Heart left ventricle (tissue), 13 donors: ENCODE data around the gene NANS.

Source experiments
- CTCF ChIP-seq, 12 donors: fragments of 200-600 bp; sonication (generic) in 4 of 12; IDR thresholded peaks; one replicate each; pipeline versions ENCODE4 v1.5.0 to v1.8.0; 2018 to 2022; ENCODE audit warnings: antibody characterized with exemption in 12 of 12, mild to moderate bottlenecking in 5 of 12
- POLR2A ChIP-seq, 2 donors: fragments of 450-650 bp; IDR thresholded peaks; one replicate each; pipeline ENCODE4 v1.6.1; 2017; ENCODE audit warnings: antibody characterized with exemption in 2 of 2, mild to moderate bottlenecking in 2 of 2, moderate library complexity in 2 of 2
- donor health status: ischemic (EF 13 %, LVEDD 7.1; RV severe dilation, severe dysfunction).
- donor health status: DM: no; HTN: yes; CAD: no.
- donor health status: DM: no; HTN: no; CAD: no.
- donor health status: ischemic (EF 25% LVEDD 6.9; RV normal size, moderate dysfunction).
- donor health status: ischemic (EF 25% LVEDD 5.7; RV mildly dilated, moderate dysfunction).
- donor health status: ischemic (EF 35%, LVEDD 5.7; RV mildly dilated, moderate dysfunction).
- donor health status: nonischemic (EF 11% LVEDD 7.7; RV severe dilation, severe dysfunction).
- donor health status: DM: yes; HTN: yes; CAD: no.
- donor health status: PGD.
- donor health status: ischemic (EF 29% LVEDD 5.4; RV normal size, mild dysfunction).
- donor health status: nonischemic (EF 23%, LVEDD 6.1; RV moderate dilation, normal function).

GRCh38 chr9:98024702-98025101 lies 31.8 kb upstream of the NANS start:
- no peak for TF ChIP-seq CTCF (IDR thresholded peaks at IDR 0.05)
- TF ChIP-seq POLR2A (IDR thresholded peaks at IDR 0.05) = no peak
